NCI-H146 treated with DMSO at 0.1 percent for 48 hours (cell line): ENCODE data around the gene CHST11.

Experiments used
- DNase-seq: peaks from one replicate; lab custom pipeline; 2025; ENCODE audit not compliant: unreplicated experiment; lab: John Stamatoyannopoulos, UW

CHST11 gene

DNA sequence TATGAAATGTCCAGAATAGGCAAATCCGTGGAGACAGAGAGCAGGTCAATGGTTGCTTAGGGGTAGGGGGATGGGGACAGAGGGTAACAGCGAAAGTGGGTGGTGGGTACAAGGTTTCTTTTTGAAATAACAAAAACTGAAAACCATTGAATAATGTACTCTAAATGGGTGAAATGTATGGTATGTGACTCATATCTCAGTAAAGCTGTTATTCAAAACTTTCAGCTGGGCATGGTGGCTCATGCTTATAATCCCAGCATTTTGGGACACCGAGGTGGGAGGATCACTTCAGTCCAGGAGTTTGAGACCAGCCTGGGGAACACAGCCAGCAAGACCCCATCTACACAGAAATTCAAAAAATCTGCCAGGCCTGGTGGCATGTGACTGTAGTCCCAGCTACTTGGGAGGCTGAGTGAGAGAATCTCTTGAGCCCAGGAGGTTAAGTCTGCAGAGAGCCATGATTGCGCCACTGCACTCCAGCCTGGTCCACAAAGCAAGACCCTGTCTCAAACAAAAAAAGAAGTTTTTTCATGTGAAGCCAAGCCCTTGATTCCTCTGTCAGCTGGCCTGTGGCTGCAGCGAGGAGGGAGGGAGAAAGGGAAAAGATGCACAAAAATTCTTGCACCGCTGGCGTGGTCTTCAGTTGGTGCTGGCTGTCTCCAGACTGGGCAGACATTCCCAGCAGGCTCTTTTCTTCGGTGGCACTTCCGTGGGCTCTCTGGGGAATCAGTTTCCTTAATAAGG, 253.1 kb downstream of the CHST11 start:
- DNase-seq = no peak

DNA sequence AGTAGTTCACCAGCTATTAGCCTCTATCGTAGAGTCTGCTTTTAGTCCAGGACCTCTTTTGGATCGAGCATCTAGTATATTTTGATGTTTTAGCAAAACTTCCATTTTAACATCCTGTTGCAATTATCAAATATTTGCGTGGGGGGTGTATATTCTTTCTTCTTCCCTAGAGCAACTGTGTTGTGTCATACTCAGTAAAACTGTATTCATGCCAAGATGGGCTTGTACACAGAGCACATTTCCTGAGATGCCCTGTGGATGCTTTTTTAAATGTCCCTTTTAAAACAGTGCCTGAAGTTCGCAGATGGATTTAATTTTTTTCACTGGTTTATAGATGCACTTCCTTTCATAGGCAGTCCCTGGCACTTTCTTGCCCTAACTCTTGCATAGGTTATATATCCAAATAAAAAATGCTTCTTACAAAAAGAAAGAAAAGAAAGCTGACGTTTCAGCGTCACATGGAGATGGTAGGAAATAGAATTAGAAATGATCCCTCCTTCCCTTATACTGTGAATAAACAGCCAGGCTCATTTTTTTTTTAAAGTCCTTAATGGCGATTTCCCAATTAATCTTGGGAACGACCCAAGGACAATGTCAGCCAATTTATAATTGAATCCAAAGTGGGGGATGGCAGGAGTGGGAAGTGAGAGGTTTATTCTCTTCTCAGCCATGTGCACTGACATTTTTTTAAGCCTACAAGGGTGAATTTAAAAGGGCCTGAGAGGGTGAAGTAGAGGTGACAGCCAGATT, 254.4 kb downstream of the CHST11 start:
- DNase-seq = no peak

GRCh38 chr12:104712477-104712876, 255.7 kb downstream of the CHST11 start:
- DNase-seq = no peak

GRCh38 chr12:104712968-104713367, 256.2 kb downstream of the CHST11 start:
- no peak for DNase-seq

DNA sequence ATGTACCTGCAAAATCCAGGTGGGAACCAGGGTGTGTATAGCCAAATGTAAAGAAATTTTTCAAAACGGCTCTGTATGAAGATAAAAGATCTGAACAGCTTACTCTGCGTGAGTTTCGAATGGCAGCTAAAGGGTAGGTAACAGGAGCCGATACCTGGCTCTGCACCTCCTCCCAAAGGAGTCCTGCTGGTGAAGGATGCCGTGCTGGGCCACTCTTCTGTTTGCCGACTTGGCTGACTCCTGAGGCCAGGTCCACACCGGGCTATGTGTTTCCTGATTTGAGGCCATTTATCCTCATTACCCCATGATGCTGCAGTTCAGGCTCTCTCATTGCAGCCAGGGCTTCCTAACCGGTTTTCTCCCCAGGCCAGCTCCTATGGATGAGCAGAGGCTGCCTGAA, 256.7 kb downstream of the CHST11 start:
- DNase-seq = no peak

DNA sequence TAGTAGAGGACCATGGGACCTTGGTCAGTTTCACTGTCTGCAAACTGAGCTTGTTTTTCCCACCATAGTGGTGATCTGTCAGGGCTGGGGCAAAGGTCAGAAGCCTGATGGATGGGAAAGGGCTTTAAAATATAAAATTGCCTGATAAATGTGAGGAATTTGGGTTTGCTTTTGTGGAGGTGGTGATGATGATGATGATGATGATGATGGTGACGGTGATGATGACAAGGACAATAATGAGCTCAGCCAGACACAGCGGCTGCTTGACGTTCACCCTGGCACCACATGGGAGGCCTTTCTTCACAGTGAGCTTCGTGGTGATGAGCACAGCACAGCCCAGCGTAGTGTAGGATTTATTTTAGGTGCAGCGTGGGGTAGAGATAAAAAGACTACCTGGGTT, 257.6 kb downstream of the CHST11 start:
- DNase-seq = no peak

GRCh38 chr12:104716172-104716571, 259.4 kb downstream of the CHST11 start:
- DNase-seq = no peak

- DNase-seq = no peak
These were observed 261.7 kb downstream of the CHST11 start for GRCh38 chr12:104718304-104718929.

GRCh38 chr12:104719700-104720338, 263.1 kb downstream of the CHST11 start:
- DNase-seq = no peak

GRCh38 chr12:104720339-104721038, 263.7 kb downstream of the CHST11 start:
- no peak for DNase-seq

GRCh38 chr12:104721039-104721405, 264.3 kb downstream of the CHST11 start:
- DNase-seq = no peak

DNA sequence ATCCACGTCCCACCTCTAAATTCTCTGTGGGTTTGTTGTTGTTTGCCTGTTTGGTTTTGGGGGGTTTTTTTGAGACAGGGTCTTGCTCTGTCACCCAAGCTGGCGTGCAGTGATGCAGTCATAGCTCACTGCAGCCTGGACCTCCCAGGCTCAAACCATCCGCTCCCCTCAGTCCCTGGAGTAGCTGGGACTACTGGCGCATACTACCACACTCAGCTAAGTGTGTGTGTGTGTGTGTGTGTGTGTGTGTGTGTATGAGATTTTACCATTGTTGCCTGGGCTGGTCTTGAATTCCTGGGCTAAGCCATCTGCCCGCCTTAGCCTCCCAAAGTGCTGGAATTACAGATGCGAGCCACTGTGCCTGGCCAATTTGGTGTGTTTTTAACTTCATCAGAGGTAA, 265.2 kb downstream of the CHST11 start:
- DNase-seq = no peak

GRCh38 chr12:104722601-104723534, 266.1 kb downstream of the CHST11 start:
- DNase-seq = no peak

DNA sequence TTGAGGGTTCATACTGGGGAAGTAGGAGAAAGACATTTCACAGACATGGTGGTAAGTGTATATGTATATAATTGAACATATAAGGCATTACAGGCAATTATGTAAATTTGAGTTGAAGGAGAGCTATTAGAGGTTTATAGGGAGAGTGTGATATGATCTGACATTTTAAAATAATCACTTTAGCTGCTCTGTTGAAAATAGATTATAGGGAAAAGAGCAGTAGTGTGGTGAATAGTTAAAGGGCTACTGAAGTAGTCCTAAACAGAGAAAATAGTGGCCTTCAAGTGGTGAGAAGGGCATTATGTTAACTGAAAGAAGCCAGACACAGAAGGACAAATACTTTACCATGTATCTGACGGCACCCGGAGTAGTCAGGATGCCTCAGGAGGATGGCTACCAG, 267.1 kb downstream of the CHST11 start:
- no peak for DNase-seq

DNA sequence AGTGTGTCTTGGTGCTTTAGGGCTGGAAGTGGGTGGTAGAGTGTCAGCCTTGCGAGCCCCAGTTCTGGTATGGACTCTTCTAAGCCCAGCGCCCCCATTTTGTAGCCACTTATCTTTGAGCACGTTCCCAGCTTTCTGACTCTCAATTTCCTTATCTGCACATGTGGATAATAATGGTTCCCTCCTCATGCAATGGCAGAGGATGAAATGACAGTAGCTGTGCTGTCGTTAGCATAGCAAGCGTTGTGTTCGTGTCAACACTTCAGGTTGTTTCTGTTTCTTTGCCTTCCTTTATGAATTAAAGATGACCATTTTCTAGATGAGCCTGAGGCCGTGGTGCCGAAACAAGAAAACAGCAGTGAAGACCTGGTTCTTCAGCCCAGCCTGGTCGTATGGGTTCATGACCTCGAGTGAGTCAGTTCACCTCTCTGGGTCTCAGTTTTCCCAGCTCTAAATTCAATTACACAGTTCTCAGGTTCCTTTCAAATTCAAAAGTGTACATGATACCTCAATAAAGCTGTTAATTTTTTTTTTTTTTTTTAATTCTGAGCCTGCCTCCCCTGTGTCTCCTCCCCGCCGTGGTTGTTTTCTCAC, 268.3 kb downstream of the CHST11 start:
- no peak for DNase-seq

DNA sequence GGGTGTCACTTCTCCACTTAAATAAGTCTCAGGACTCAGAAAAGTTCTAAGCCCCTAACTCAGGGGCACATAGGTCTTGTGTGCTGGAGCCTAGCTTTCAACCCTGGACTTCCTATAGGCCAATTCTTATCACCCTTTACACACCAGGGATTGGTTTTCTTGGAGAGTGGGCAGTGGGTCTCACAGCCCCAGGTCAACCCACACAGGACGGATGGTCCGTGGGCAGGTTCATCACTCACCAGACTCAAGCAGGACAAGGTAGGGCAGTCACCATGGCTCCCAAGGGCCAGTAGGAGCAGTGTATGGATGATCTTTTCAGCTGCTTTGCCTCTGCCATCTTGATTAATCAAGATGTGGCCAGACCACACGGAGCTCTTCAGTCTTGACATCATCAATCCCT, 268.9 kb downstream of the CHST11 start:
- no peak for DNase-seq

DNA sequence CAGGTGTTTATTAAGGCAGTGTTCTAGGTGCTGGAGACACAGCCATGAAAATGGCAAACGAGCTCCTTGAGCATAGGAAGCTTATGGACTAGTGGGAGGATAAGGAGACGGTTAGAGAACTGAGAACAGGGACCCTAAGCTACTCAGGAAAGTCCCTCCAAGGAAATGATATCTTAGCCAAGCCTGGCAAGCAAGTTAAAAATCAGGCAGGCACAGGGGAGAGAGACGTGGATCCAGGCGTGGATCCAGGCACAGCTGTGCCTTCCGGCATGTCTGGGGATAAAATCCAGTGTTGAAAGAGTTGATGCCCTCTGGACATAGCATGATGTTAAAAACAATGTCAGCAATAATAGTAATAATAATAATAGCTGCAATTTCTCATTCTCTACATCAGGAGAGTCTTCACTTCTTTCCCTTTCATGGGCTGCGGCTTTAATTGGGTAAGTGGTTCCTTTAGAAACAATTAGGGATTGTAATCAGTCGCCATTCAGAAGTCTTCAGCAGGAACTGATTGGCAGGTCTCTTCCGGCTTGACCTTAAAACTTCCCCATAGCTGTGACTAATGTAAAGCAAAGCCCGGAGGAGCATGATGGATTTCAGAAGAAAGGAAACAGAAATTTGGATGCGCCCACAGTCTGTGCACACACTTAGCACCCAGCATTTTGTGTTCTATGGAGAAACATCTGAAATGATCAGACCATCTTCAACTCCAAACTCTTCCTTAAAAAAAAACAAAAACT, 271.1 kb downstream of the CHST11 start:
- DNase-seq = no peak

GRCh38 chr12:104729091-104729490, 272.3 kb downstream of the CHST11 start:
- DNase-seq = no peak
